ENCODE results near the gene ARL4D.

ARL4D gene

GRCh38 chr17:43431714-43432523, 33.1 kb downstream of the ARL4D start:
- Histone ChIP-seq H3K36me3 (replicated peaks; ENCODE audit: insufficient read depth, low read length) (no peaks in the 10 kb centered on the region), H3K4me1 (ENCODE audit: low read length) (no peaks in the 10 kb centered on the region), H3K9me3 (replicated peaks; ENCODE audit: insufficient read depth, low read length) (no peaks in the 10 kb centered on the region), H3K79me2 (ENCODE audit: low read length) (no peaks in the 10 kb centered on the region), H4K20me1 (ENCODE audit: insufficient read depth, low read length) (no peaks in the 10 kb centered on the region), H3K9me2 (replicated peaks; ENCODE audit: insufficient read depth, low read length) (no peaks in the 10 kb centered on the region), H3K4me2 (ENCODE audit: low read depth, low read length) (no peak overlapping the region), H3K27ac (ENCODE audit: low read length) (no peak overlapping the region), H3K27me3 (replicated peaks; ENCODE audit: insufficient read depth, low read length) (peaks cover 83% of the 10 kb centered on the region), H2AFZ (ENCODE audit: low read length) (no peak overlapping the region), H3F3A (ENCODE audit: insufficient read depth, low read length) (no peaks in the 10 kb centered on the region), H3K9ac (ENCODE audit: low read length) (no peak overlapping the region), H3K4me3 (ENCODE audit: low read length) (no peak overlapping the region)
- no peak for DNase-seq
- no peak for TF ChIP-seq EZH2phosphoT487 (IDR thresholded peaks at IDR 0.05; ENCODE audit: low read length)
- TF ChIP-seq CTCF (IDR thresholded peaks at IDR 0.05; ENCODE audit: low read length), result no peak
- no peak for TF ChIP-seq EZH2 (optimal IDR thresholded peaks at IDR 0.05; ENCODE audit: low read depth, low read length)

GRCh38 chr17:43434902-43435319, 36.1 kb downstream of the ARL4D start:
- H2AFZ ChIP-seq (ENCODE audit: low read length), result no peak overlapping the region
- TF ChIP-seq CTCF (IDR thresholded peaks at IDR 0.05; ENCODE audit: low read length), result no peak
- TF ChIP-seq EZH2 (optimal IDR thresholded peaks at IDR 0.05; ENCODE audit: low read depth, low read length), result no peak
- no peaks in the 10 kb centered on the region for H3K36me3 ChIP-seq (replicated peaks; ENCODE audit: insufficient read depth, low read length)
- H3K9me3 ChIP-seq (replicated peaks; ENCODE audit: insufficient read depth, low read length), result no peaks in the 10 kb centered on the region
- no peak for DNase-seq
- peaks cover 79% of the 10 kb centered on the region for H3K27me3 ChIP-seq (replicated peaks; ENCODE audit: insufficient read depth, low read length)
- H3K4me1 ChIP-seq (ENCODE audit: low read length), result no peaks in the 10 kb centered on the region
- H3K9me2 ChIP-seq (replicated peaks; ENCODE audit: insufficient read depth, low read length), result no peaks in the 10 kb centered on the region
- no peaks in the 10 kb centered on the region for H3F3A ChIP-seq (ENCODE audit: insufficient read depth, low read length)
- H3K4me2 ChIP-seq (ENCODE audit: low read depth, low read length), result no peak overlapping the region
- H3K4me3 ChIP-seq (ENCODE audit: low read length), result no peak overlapping the region
- no peaks in the 10 kb centered on the region for H3K79me2 ChIP-seq (ENCODE audit: low read length)
- no peak overlapping the region for H3K9ac ChIP-seq (ENCODE audit: low read length)
- no peaks in the 10 kb centered on the region for H4K20me1 ChIP-seq (ENCODE audit: insufficient read depth, low read length)
- no peak overlapping the region for H3K27ac ChIP-seq (ENCODE audit: low read length)

GRCh38 chr17:43437756-43438155, 39.0 kb downstream of the ARL4D start:
- Histone ChIP-seq H3K4me1 (ENCODE audit: low read length) (no peaks in the 10 kb centered on the region), H3K9ac (ENCODE audit: low read length) (no peak overlapping the region), H3K27ac (ENCODE audit: low read length) (no peak overlapping the region), H3F3A (ENCODE audit: insufficient read depth, low read length) (no peaks in the 10 kb centered on the region), H3K36me3 (replicated peaks; ENCODE audit: insufficient read depth, low read length) (no peaks in the 10 kb centered on the region), H3K4me3 (ENCODE audit: low read length) (no peak overlapping the region), H3K4me2 (ENCODE audit: low read depth, low read length) (no peak overlapping the region), H3K9me2 (replicated peaks; ENCODE audit: insufficient read depth, low read length) (no peaks in the 10 kb centered on the region), H3K27me3 (replicated peaks; ENCODE audit: insufficient read depth, low read length) (peaks cover 52% of the 10 kb centered on the region), H4K20me1 (ENCODE audit: insufficient read depth, low read length) (no peaks in the 10 kb centered on the region), H3K9me3 (replicated peaks; ENCODE audit: insufficient read depth, low read length) (no peaks in the 10 kb centered on the region), H2AFZ (ENCODE audit: low read length) (no peak overlapping the region), H3K79me2 (ENCODE audit: low read length) (no peaks in the 10 kb centered on the region)
- no peak for DNase-seq
- TF ChIP-seq EZH2 (optimal IDR thresholded peaks at IDR 0.05; ENCODE audit: low read depth, low read length), result no peak

GRCh38 chr17:43438626-43439025, 39.8 kb downstream of the ARL4D start:
- Histone ChIP-seq H3K36me3 (replicated peaks; ENCODE audit: insufficient read depth, low read length) (no peaks in the 10 kb centered on the region), H3F3A (ENCODE audit: insufficient read depth, low read length) (no peaks in the 10 kb centered on the region), H3K4me1 (ENCODE audit: low read length) (no peaks in the 10 kb centered on the region), H3K4me3 (ENCODE audit: low read length) (no peak overlapping the region), H3K79me2 (ENCODE audit: low read length) (no peaks in the 10 kb centered on the region), H3K9me2 (replicated peaks; ENCODE audit: insufficient read depth, low read length) (no peaks in the 10 kb centered on the region), H3K9me3 (replicated peaks; ENCODE audit: insufficient read depth, low read length) (no peaks in the 10 kb centered on the region), H4K20me1 (ENCODE audit: insufficient read depth, low read length) (no peaks in the 10 kb centered on the region), H3K27ac (ENCODE audit: low read length) (no peak overlapping the region), H3K4me2 (ENCODE audit: low read depth, low read length) (no peak overlapping the region), H3K9ac (ENCODE audit: low read length) (no peak overlapping the region), H2AFZ (ENCODE audit: low read length) (no peak overlapping the region), H3K27me3 (replicated peaks; ENCODE audit: insufficient read depth, low read length) (peaks cover 43% of the 10 kb centered on the region)
- no peak for DNase-seq
- no peak for TF ChIP-seq CTCF (IDR thresholded peaks at IDR 0.05; ENCODE audit: low read length)
- no peak for TF ChIP-seq EZH2 (optimal IDR thresholded peaks at IDR 0.05; ENCODE audit: low read depth, low read length)
- no peak for TF ChIP-seq EZH2phosphoT487 (IDR thresholded peaks at IDR 0.05; ENCODE audit: low read length)

Measured in MM.1S (cell line).